Spleen (tissue), 7 donors: Measurements from ENCODE around the gene CCDC149.

Experiments used
- CTCF ChIP-seq, 11 experiments: fragments of 200-600 bp in 7 of 11; fragments of 450-650 bp in 4 of 11; sonication (generic) in 4 of 11; IDR thresholded peaks in 8 of 11; conservative IDR thresholded peaks in 3 of 11; 1 replicate in 7 of 11; 2 replicates in 4 of 11; pipeline versions ENCODE4 v1.4.0 to v1.8.0; 2016 to 2021; ENCODE audit warnings: antibody characterized with exemption in 11 of 11, inconsistent platforms in 4 of 11, mild to moderate bottlenecking in 1 of 11
- POLR2A ChIP-seq, 3 donors: fragments of 450-650 bp; IDR thresholded peaks; one replicate each; pipeline ENCODE4 v1.5.1; 2017; ENCODE audit warnings: antibody characterized with exemption in 3 of 3, mild to moderate bottlenecking in 1 of 3
- POLR2AphosphoS5 ChIP-seq, 3 donors: sonication (generic); formaldehyde crosslinking; IDR thresholded peaks; one replicate each; pipeline ENCODE4 v1.5.1; 2017; ENCODE audit warnings: antibody characterized with exemption in 3 of 3
- donor health status: DM: no; HTN: no; CAD: no; lungs with moderate emphysema.
- donor health status: DM: no; HTN: no; CAD: no.
- donor health status: DM: no; HTN: no; CAD: no.

- TF ChIP-seq POLR2AphosphoS5 (IDR thresholded peaks at IDR 0.05) (no peak), CTCF (IDR thresholded peaks at IDR 0.05 in 8 of 11, conservative IDR thresholded peaks at IDR 0.05 in 3 of 11) (no peak), POLR2A (IDR thresholded peaks at IDR 0.05) (no peak)
Observed at GRCh38 chr4:24805566-24805965, 107.3 kb downstream of the CCDC149 start.
